Measurements from ENCODE around the gene CTSV. TPM values are rescaled to one million over a fixed set of nuclear protein-coding genes. Genes with fewer than 3 reads are reported as not detected.
"Not testable (repeated sequence)": the region's sequence is repeated elsewhere in the genome, so short reads cannot be mapped to it uniquely, and the experiment has no call there.

CTSV gene
- total and polyA plus RNA-seq, 2 donors from 2014 or later: 0.69 to 11.2 TPM

DNA sequence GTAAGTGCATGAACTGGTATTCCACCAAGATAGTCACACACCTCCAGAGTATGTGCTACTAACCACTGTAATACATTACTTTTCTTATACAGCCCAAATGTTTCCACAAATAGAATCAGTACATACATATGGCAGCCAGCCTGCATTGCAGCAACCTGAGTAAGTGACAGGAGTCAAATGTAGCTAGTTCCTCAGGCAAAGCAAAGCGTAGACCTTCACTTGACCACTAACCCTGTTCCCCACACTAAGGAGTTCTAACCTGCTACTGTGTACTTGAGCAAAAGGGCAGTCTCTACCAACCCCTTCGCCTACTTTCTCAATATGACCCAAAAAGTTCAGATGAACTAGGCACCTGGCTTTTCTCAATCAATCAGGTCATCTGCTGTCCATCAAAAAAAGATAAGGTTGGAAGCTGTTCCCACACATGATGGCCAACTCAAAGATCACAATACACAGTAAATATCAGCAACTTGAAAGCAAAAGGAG lies 44.4 kb downstream of the CTSV start:
- FAIRE-seq; H3K9me3 ChIP-seq (ENCODE audit: control insufficient read depth in 2 of 3, insufficient read depth in 1 of 3, low read length in 3 of 3); H3K27ac ChIP-seq (ENCODE audit: low read depth in 2 of 2, low read length in 2 of 2); H3K4me1 ChIP-seq (ENCODE audit: control insufficient read depth in 2 of 3, insufficient read depth in 2 of 3, low read depth in 1 of 3, low read length in 3 of 3); DNase-seq; H3K36me3 ChIP-seq (ENCODE audit: control insufficient read depth in 2 of 3, insufficient read depth in 3 of 3, low read length in 3 of 3); intact Hi-C loops (cut with DNase I); H3K9ac ChIP-seq (ENCODE audit: low read length in 3 of 3); H3K4me3 ChIP-seq (ENCODE audit: low read length in 3 of 3); H3K27me3 ChIP-seq (ENCODE audit: control insufficient read depth, insufficient read depth, low read length): not testable (repeated sequence)

DNA sequence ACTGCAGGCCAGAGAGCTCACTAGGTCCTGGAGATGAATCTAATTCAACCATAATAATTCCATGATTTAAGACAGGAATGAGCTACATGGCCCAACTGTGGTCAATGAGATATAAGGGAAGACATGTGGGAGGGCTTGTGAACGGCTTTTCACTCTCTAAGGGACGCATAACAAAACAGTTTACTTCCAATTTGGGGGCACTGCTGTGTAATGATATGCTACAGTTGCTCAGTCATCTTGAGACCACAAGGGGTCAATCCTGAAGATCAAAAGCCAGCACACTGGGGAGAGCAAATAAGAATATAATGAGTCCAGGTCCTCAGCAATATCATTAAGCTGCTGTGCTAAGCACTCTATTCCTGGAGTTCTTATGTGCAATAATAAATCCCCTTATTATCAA lies 46.6 kb downstream of the CTSV start:
- H3K4me1 ChIP-seq (ENCODE audit: control insufficient read depth in 2 of 3, insufficient read depth in 2 of 3, low read depth in 1 of 3, low read length in 3 of 3); H3K9me3 ChIP-seq (ENCODE audit: control insufficient read depth in 2 of 3, insufficient read depth in 1 of 3, low read length in 3 of 3); H3K4me3 ChIP-seq (ENCODE audit: low read length in 3 of 3); DNase-seq; H3K9ac ChIP-seq (ENCODE audit: low read length in 3 of 3); H3K36me3 ChIP-seq (ENCODE audit: control insufficient read depth in 2 of 3, insufficient read depth in 3 of 3, low read length in 3 of 3); H3K27ac ChIP-seq (ENCODE audit: low read depth in 2 of 2, low read length in 2 of 2); intact Hi-C loops (cut with DNase I); H3K27me3 ChIP-seq (ENCODE audit: control insufficient read depth, insufficient read depth, low read length); FAIRE-seq: not testable (repeated sequence)

DNA sequence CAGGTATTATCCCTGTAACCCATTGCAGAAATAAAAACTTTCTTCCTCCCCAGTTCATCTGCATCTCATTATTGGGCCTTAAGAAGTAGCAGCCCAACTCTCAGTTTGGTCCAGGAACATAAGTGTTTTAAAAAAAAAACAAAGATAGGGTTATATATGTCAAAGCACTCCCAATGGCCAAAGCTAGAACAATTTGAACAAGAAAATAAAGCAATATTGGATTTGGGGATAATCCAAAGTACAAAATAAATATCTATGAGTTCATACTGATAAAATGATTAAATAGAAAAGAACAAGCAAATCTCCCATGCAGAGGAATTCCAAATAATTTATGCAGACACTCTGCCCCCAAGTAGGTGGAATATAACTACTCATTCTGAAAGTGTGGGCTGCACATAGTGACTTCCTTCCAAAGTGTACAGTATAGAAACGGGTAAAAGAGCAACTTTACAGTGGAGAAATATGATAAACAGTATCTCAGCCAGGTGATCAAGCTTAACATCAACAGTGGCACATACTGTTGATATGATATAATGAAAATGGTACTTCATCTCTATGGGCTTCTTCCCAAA lies 49.1 kb downstream of the CTSV start:
- H3K9ac ChIP-seq (ENCODE audit: low read length in 3 of 3); H3K9me3 ChIP-seq (ENCODE audit: control insufficient read depth in 2 of 3, insufficient read depth in 1 of 3, low read length in 3 of 3); H3K36me3 ChIP-seq (ENCODE audit: control insufficient read depth in 2 of 3, insufficient read depth in 3 of 3, low read length in 3 of 3); H3K4me3 ChIP-seq (ENCODE audit: low read length in 3 of 3); DNase-seq; H3K4me1 ChIP-seq (ENCODE audit: control insufficient read depth in 2 of 3, insufficient read depth in 2 of 3, low read depth in 1 of 3, low read length in 3 of 3); H3K27ac ChIP-seq (ENCODE audit: low read depth in 2 of 2, low read length in 2 of 2); FAIRE-seq; H3K27me3 ChIP-seq (ENCODE audit: control insufficient read depth, insufficient read depth, low read length); intact Hi-C loops (cut with DNase I): not testable (repeated sequence)

DNA sequence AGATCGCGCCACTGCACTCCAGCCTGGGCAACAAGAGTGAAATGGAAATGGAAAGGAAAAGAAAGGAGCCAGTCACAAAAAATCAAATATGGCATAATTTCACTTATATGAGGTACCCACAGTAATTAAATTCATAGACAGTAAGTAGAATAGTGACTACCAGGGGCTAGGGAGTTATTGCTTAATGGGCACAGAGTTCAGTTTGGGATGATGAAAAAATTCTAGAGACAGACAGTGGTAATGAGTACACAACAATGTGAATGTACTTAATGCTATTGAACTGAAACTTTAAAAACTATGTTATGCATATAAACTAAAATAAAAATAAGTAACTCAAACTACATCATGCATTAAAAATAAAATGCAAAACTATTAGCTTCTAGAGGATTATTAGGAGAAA lies 54.1 kb downstream of the CTSV start:
- DNase-seq; H3K9ac ChIP-seq (ENCODE audit: low read length in 3 of 3); H3K27ac ChIP-seq (ENCODE audit: low read depth in 2 of 2, low read length in 2 of 2); H3K9me3 ChIP-seq (ENCODE audit: control insufficient read depth in 2 of 3, insufficient read depth in 1 of 3, low read length in 3 of 3); H3K36me3 ChIP-seq (ENCODE audit: control insufficient read depth in 2 of 3, insufficient read depth in 3 of 3, low read length in 3 of 3); H3K27me3 ChIP-seq (ENCODE audit: control insufficient read depth, insufficient read depth, low read length); H3K4me3 ChIP-seq (ENCODE audit: low read length in 3 of 3); intact Hi-C loops (cut with DNase I); H3K4me1 ChIP-seq (ENCODE audit: control insufficient read depth in 2 of 3, insufficient read depth in 2 of 3, low read depth in 1 of 3, low read length in 3 of 3): not testable (repeated sequence)
- peak; percentile 6 for FAIRE-seq

DNA sequence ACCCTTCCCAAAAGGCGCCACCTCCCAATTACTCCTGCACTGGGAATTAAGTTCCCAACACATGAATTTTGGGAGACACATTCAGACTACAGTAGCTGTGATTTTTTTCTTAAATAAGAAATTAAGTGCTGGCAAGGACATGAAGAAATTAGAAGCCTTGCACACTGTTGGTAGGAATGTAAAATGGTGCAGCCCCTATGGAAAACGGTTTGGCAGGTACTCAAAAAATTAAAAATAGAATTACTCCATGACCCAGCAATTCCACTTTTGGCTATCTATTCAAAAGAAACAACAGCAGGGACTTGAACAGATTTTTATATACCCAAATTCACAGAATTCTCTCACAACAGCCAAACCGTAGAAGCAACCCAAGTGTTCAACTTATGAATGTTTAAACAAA lies 54.8 kb downstream of the CTSV start:
- H3K36me3 ChIP-seq (ENCODE audit: control insufficient read depth in 2 of 3, insufficient read depth in 3 of 3, low read length in 3 of 3); H3K9me3 ChIP-seq (ENCODE audit: control insufficient read depth in 2 of 3, insufficient read depth in 1 of 3, low read length in 3 of 3); FAIRE-seq; H3K4me1 ChIP-seq (ENCODE audit: control insufficient read depth in 2 of 3, insufficient read depth in 2 of 3, low read depth in 1 of 3, low read length in 3 of 3); H3K27ac ChIP-seq (ENCODE audit: low read depth in 2 of 2, low read length in 2 of 2); H3K4me3 ChIP-seq (ENCODE audit: low read length in 3 of 3); H3K27me3 ChIP-seq (ENCODE audit: control insufficient read depth, insufficient read depth, low read length); intact Hi-C loops (cut with DNase I); H3K9ac ChIP-seq (ENCODE audit: low read length in 3 of 3); DNase-seq: not testable (repeated sequence)

DNA sequence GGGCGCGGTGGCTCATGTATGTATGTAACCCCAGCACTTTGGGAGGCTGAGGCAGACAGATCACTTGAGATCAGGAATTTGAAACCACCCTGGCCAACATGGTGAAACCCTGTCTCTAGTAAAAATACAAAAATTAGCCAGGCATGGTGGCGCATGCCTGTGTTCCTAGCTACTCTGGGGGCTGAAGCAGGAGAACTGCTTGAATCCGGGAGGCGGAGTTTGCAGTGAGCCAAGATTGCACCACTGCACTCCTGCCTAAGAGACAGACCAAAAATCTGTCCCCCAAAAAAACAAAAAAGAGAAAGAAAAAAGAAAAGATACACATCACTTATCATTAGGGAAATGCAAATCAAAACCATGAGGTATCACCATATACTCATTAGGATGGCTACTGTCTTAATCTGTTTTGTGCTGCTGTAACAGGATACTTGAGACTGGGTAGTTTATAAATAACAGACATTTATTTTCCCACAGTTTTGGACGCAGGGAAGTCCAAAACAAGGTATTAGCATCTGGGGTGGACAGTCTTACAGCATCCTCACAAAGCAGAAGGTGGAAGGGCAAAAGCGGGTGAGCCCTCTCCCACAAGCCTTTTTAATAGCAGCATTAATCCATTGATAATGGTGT lies 55.3 kb downstream of the CTSV start:
- H3K9ac ChIP-seq (ENCODE audit: low read length in 3 of 3); H3K4me1 ChIP-seq (ENCODE audit: control insufficient read depth in 2 of 3, insufficient read depth in 2 of 3, low read depth in 1 of 3, low read length in 3 of 3); H3K36me3 ChIP-seq (ENCODE audit: control insufficient read depth in 2 of 3, insufficient read depth in 3 of 3, low read length in 3 of 3); intact Hi-C loops (cut with DNase I); DNase-seq; H3K27ac ChIP-seq (ENCODE audit: low read depth in 2 of 2, low read length in 2 of 2); H3K27me3 ChIP-seq (ENCODE audit: control insufficient read depth, insufficient read depth, low read length); H3K4me3 ChIP-seq (ENCODE audit: low read length in 3 of 3); H3K9me3 ChIP-seq (ENCODE audit: control insufficient read depth in 2 of 3, insufficient read depth in 1 of 3, low read length in 3 of 3); FAIRE-seq: not testable (repeated sequence)

Other genes with a start within 250 kb of the CTSV start
- gene ZNF782, start 184.6 kb downstream of the CTSV start, total RNA-seq: 7.0 TPM
- gene ZNF782, start 184.6 kb downstream of the CTSV start, polyA plus RNA-seq (ENCODE audit: insufficient read depth, low read depth, low replicate concordance): 2.7 TPM
- gene NUTM2G, start 110.3 kb downstream of the CTSV start, total RNA-seq: not detected
- not detected for gene NUTM2G, start 110.3 kb downstream of the CTSV start, polyA plus RNA-seq (ENCODE audit: insufficient read depth, low read depth, low replicate concordance)